Loucy (cell line): Measurements from ENCODE around the gene RABAC1.
A peak's percentile ranks its signal among the peaks of the same experiment; 100 is the strongest.

Experiments
- H2AFZ ChIP-seq: fragments of 200-600 bp; sonication (generic); 2 replicates; pipeline ENCODE4 v1.6.0; 2016; ENCODE audit warnings: antibody characterized with exemption, mild to moderate bottlenecking, low read length, moderate library complexity
- H3F3A ChIP-seq: fragments of 200-600 bp; 2 replicates; pipeline ENCODE4 v1.6.0; 2016; ENCODE audit warnings: antibody characterized with exemption, low read depth, mild to moderate bottlenecking
- H3K27me3 ChIP-seq: fragments of 200-600 bp; sonication (generic); 2 replicates; pipeline ENCODE4 v1.6.1; 2014; ENCODE audit warnings: low read length, mild to moderate bottlenecking; ENCODE audit not compliant: insufficient read depth, poor library complexity, severe bottlenecking
- H3K36me3 ChIP-seq: fragments of 200-600 bp; sonication (generic); 2 replicates; pipeline ENCODE4 v1.6.1; 2016; ENCODE audit warnings: low read length; ENCODE audit not compliant: insufficient read depth
- H3K4me1 ChIP-seq: fragments of 200-600 bp; sonication (generic); 2 replicates; pipeline ENCODE4 v1.5.1; 2014; ENCODE audit warnings: low read length, mild to moderate bottlenecking; ENCODE audit not compliant: insufficient read depth, poor library complexity, severe bottlenecking
- H3K4me2 ChIP-seq: fragments of 200-600 bp; sonication (generic); 2 replicates; pipeline ENCODE4 v1.6.0; 2014; ENCODE audit warnings: antibody characterized with exemption, low read length, low read depth, mild to moderate bottlenecking; ENCODE audit not compliant: poor library complexity, severe bottlenecking
- H3K4me3 ChIP-seq: fragments of 200-600 bp; sonication (generic); 2 replicates; pipeline ENCODE4 v1.5.1; 2014; ENCODE audit warnings: low read length, mild to moderate bottlenecking, mixed read lengths; ENCODE audit not compliant: poor library complexity, severe bottlenecking
- H3K79me2 ChIP-seq: fragments of 200-600 bp; sonication (generic); 2 replicates; pipeline ENCODE4 v1.6.1; 2014; ENCODE audit warnings: low read length; ENCODE audit not compliant: insufficient read depth
- H3K9ac ChIP-seq: fragments of 200-600 bp; sonication (generic); 2 replicates; pipeline ENCODE4 v1.6.0; 2014; ENCODE audit warnings: mild to moderate bottlenecking, low read depth, low read length, moderate library complexity; ENCODE audit not compliant: poor library complexity, severe bottlenecking
- H3K9me2 ChIP-seq: fragments of 200-600 bp; sonication (generic); replicated peaks from 2 replicates; pipeline ENCODE4 v1.6.1; 2016; ENCODE audit warnings: low read depth, low read length, mixed read lengths
- H3K9me3 ChIP-seq: fragments of 200-600 bp; sonication (generic); 2 replicates; pipeline ENCODE4 v1.6.1; 2014; ENCODE audit warnings: mild to moderate bottlenecking, antibody characterized with exemption, low read length, low read depth; ENCODE audit not compliant: insufficient read depth
- H4K20me1 ChIP-seq: fragments of 200-600 bp; sonication (generic); 2 replicates; pipeline ENCODE4 v1.6.0; 2014; ENCODE audit warnings: antibody characterized with exemption, low read length, mild to moderate bottlenecking; ENCODE audit not compliant: insufficient read depth, poor library complexity, severe bottlenecking
- CTCF ChIP-seq: fragments of 200-600 bp; sonication (generic); conservative IDR thresholded peaks from 2 replicates; pipeline ENCODE4 v1.5.1; 2014; ENCODE audit warnings: mild to moderate bottlenecking, antibody characterized with exemption, low read length
- EZH2phosphoT487 ChIP-seq: fragments of 200-600 bp; IDR thresholded peaks from 2 replicates; pipeline ENCODE4 v1.6.1; 2018; ENCODE audit warnings: antibody characterized with exemption, mild to moderate bottlenecking, moderate library complexity, borderline replicate concordance

RABAC1 gene

GRCh38 chr19:41959056-41960053 lies at the start of gene RABAC1:
RABAC1 (minus strand) TSS chr19:41959321; CDS start chr19:41959292, 29 bp downstream.
- no peaks in the 10 kb centered on the region for H4K20me1 ChIP-seq
- peaks cover 12% of the 10 kb centered on the region for H3K4me1 ChIP-seq
- peak within 1 kb of the TSS; percentile 89 for H2AFZ ChIP-seq
- peak within 1 kb of the TSS; percentile 80 for H3K9ac ChIP-seq
- H3K4me3 ChIP-seq = peak within 1 kb of the TSS; percentile 76
- H3K79me2 ChIP-seq = no peaks in the 10 kb centered on the region
- no peaks in the 10 kb centered on the region for H3K27me3 ChIP-seq
- H3K9me2 ChIP-seq = no peaks in the 10 kb centered on the region
- no peak for TF ChIP-seq EZH2phosphoT487
- peak; percentile 59 for TF ChIP-seq CTCF
- no peaks in the 10 kb centered on the region for H3K9me3 ChIP-seq
- H3K4me2 ChIP-seq = peak within 1 kb of the TSS; percentile 82
- no peaks in the 10 kb centered on the region for H3F3A ChIP-seq
- H3K36me3 ChIP-seq = no peaks in the 10 kb centered on the region

GRCh38 chr19:42006569-42006968 lies 47.4 kb upstream of the RABAC1 start:
- no peak for TF ChIP-seq CTCF
- no peak for TF ChIP-seq EZH2phosphoT487
- no peak overlapping the region for H2AFZ ChIP-seq
- H3F3A ChIP-seq = no peaks in the 10 kb centered on the region
- no peak overlapping the region for H3K9ac ChIP-seq
- H3K4me2 ChIP-seq = no peak overlapping the region
- no peaks in the 10 kb centered on the region for H3K4me1 ChIP-seq
- H3K79me2 ChIP-seq = no peaks in the 10 kb centered on the region
- no peaks in the 10 kb centered on the region for H3K9me3 ChIP-seq
- H3K27me3 ChIP-seq = no peaks in the 10 kb centered on the region
- H3K36me3 ChIP-seq = no peaks in the 10 kb centered on the region
- H3K4me3 ChIP-seq = no peak overlapping the region
- H3K9me2 ChIP-seq = no peaks in the 10 kb centered on the region
- no peaks in the 10 kb centered on the region for H4K20me1 ChIP-seq

- Histone ChIP-seq H3K4me3 (no peak overlapping the region), H2AFZ (no peak overlapping the region), H3K36me3 (no peaks in the 10 kb centered on the region), H3F3A (no peaks in the 10 kb centered on the region), H4K20me1 (no peaks in the 10 kb centered on the region), H3K9ac (no peak overlapping the region), H3K9me2 (no peaks in the 10 kb centered on the region), H3K79me2 (no peaks in the 10 kb centered on the region), H3K9me3 (no peaks in the 10 kb centered on the region), H3K4me2 (no peak overlapping the region), H3K4me1 (no peaks in the 10 kb centered on the region), H3K27me3 (no peaks in the 10 kb centered on the region)
- no peak for TF ChIP-seq CTCF
- TF ChIP-seq EZH2phosphoT487 = no peak
Observed at GRCh38 chr19:42005504-42005903, 46.4 kb upstream of the RABAC1 start.
